HG03025 (cell line): ENCODE results near the gene PIEZO2.
"Not testable (repeated sequence)": the region's sequence is repeated elsewhere in the genome, so short reads cannot be mapped to it uniquely, and the experiment has no call there.

ENCODE experiments used
- ATAC-seq: cut with Tn5 transposase; IDR thresholded peaks from one replicate; pipeline ENCODE4 v1.9.1; 2021; ENCODE audit warnings: mild to moderate bottlenecking, moderate library complexity; ENCODE audit not compliant: unreplicated experiment, low FRiP score

Gene PIEZO2

DNA sequence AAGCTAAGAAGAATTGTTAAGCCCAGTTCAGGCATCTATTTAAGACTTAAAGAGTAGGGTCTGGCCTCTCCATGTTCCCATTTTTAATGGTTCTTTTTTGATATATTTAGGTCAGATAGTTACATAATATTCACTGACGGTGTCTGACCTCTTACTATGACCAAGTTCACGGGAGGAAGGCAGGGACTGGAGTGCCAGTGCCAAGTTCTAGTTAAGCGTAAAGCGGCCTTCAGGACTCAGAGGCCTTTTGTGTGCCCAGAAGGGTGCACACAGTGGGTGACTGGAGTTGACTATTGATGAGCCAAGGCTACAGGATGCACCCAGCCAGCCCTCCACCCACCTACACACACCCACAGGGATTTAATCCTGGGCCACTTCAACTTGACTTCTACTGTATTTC is 290.9 kb downstream of the PIEZO2 start:
- no peak for ATAC-seq

DNA sequence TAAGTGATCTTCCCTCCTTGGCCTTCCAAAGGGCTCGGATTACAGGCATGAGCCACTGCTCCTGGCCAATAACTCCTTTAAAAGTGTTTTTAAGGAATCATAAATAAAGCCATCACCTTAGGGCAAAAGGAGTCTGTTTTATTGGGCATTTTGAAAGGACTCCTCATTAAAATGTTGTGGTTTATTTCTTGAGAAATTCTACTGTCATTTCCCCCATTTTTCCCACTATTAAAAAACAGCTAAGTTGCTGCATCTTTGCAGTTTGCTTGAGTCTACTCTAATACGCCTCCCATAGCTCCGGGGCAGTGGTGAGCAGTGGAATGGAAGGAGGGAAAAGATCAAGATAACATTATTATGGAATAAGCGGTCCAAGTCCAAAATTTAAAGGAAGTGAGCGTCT is 293.2 kb downstream of the PIEZO2 start:
- no peak for ATAC-seq

DNA sequence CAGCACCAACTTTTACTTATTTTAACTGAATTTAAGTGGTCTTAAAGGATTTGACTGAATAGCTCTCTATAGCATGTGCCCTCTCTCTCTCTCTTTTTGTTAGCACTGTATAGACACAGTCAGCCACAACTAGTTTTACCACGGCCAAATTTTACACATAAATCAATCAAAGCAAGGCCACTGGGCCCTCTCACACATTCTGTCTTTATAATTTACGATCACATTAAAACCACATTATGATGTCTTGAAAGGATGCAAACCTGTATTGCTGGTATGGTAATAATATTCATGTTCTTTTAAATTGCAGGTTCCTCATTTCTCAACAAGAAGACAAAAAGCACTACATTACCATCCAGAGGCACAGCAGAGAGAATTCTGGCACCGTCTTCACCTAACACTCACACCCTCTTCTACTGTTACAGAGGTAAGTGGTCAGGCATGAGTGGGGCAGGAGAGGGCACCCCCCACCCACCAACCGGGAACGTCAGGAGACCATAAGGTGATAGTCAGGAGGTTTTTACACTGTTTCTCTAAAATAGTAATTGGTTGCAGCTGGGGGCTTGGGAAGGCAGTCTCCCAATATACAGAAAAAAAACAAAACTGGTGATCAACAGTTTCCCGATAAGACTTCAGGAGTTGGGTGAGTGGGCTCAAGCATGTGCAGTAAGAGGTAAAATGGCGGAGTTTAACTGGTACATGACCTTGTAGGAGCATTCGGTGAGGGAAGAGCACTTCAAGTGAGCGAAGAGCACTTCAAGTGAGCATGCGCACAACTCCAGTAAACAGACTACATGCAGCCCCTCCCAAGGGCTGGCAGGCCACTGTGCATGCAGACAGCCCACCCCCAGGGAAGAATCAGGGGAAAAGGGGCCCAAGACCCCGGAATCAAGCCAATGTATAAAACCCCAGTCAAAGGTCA is 296.7 kb downstream of the PIEZO2 start:
- ATAC-seq, result no peak

DNA sequence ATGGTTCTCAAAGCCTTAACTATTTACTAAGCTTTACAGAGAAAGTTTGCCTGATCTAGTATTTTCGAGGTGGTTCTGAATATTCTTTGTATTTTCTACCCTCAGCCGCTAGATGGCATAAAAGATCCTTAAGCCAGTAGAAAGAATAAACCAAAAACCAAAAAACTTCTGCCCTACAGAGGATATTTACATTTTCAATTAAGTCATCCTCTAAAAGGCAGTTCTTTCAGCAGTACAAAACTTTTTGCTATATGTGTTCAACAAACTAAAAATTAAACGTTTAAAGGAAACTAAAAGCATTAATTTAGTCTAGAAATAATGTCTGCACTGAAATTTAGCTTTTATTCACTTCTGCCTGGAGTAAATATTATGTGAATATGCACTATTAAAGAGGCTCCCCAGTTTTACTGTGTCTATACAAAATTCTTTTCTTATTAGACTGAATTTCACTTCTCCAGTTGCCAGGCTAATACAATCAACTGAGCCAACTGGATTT is 297.5 kb downstream of the PIEZO2 start:
- no peak for ATAC-seq

DNA sequence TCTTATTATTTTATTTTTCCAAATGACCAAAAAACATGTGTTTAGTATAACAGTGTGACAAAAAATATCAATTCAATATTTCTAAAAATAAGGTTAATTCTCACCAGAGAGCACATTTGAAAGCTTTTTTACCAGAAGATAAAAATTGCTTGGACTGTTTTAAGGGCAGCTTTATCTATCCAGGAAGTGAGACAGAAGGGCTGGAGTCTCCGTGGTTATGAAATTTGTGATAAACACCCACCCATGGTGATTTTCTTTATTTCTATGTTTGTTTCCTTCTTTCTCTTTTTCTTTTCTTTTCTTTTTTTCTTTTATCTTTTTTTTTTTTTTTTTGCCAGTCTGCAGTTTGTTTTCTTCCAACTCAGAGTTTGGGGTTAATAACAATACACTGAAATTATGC is 298.5 kb downstream of the PIEZO2 start:
- no peak for ATAC-seq

DNA sequence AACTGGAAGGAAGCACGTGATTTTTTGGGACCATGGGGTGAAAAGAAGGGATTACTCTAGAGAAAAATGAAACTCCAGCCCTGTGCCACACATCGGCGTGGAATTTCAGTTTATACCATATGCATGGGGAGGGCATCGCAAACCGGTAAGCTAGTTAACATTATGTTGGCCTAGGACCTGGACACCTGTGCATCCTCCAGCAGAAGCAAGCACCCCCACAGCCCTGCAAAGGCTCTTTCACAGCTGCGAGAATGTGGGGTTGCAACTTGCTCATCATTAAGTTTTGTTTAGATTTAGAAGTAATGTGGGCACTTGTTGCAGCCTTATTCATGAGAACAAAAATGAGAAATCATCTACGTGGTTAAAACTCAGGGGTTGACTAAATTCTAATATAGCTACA is 299.2 kb downstream of the PIEZO2 start:
- no peak for ATAC-seq

DNA sequence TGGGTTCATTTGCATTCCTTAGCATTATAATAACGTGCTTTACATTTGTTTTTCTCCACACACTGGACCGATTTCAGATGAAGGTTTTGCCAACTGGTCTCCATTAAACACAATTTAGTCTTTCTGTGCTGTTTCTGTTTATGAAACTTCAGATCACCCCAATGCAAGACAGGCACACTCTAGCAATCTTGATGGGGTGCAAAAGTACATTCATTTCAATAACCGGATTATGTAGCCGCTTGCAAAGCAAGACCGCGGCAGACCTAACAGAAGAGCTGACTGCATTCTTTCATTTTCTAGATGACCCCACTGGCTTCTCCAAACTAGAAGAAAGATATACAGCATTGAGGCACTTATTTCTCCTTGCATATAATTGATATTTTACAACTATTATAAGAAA is 301.5 kb downstream of the PIEZO2 start:
- no peak for ATAC-seq

DNA sequence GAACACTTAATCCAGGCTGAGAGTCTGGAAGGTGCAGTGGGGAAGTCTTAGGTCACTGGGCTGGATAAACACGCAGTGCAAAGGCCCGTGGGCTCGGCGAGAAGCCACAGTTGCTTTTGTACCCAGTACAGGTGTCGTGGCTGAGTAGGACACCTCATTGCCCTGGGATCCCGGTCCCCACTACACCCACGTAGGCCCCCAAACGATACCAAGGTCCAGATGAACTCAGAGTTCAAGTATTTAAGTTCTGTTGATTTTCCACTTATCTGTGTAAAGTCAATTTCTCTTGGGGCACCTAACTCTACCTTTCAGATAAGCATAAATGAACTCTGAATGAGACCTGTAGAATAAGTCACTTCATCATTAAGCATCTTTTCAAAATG is 302.0 kb downstream of the PIEZO2 start:
- no peak for ATAC-seq

DNA sequence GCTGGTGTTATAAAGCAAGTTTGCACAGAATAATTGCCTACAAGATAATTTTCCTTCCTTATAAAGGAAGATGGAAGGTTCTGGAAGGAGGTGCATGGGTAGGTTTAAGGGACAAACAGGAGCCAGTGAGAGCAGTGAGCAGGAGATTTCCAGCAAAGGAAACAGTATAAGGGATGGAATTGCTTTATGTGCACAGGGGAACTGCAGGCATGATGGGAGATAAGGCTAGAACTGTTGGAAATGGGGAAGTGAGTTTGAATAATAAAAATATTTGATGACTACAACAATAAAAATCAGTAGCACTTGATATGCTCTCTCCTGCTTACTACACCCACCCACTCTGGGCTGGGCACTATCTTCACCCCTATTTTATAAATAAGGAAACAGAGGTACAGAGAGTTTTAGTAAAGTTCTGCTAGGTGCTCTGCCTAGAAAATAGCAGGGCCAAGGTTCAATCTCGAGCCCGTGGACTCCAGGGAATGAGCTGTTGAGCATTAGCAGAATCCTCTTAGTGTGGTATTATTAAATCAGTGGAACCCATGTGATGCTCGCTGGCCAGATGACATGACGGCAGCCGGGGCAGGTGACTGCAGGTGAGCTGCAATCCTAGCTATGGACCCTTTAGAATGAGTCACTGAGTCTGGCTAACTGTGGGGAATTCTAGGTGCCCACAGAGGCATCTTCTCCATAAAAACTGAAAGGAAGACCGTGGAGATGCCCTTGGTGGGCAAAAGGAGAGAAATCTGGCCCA is 302.5 kb downstream of the PIEZO2 start:
- ATAC-seq, result no peak

DNA sequence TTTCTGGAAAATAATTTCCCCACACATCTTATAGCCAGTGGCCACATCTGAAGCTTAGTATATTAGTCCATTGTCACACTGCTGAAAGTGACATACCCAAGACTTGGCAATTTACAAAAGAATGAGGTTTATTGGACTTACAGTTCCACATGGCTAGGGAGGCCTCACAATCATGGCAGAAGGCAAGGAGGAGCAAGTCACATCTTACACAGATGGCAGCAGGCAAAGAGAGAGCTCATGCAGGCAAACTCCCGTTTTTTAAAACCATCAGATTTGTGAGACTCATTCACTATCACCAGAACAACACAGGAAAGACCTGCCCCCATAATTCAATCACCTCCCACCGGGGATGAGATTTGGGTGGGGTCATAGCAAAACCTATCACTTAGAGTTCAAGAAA is 303.3 kb downstream of the PIEZO2 start:
- ATAC-seq, result not testable (repeated sequence)

DNA sequence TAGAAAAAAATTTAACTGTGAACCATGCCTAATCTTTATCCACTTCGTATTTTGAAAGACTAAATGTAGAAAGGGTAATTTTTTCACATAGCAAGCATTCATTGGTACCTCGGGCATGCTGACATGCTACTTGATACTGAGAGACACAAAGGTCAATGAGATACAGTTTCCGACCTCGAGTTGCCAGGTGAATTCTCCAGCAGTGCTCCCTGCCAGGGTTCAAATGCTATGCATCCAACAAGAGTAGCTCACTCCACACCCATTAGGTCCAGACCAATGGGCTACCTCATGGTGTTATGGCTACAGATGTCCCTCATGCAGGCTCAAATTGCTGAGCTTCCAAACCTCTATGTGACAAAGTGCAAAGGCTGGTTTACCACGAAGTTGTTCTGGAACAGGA is 305.8 kb downstream of the PIEZO2 start:
- ATAC-seq, result no peak

DNA sequence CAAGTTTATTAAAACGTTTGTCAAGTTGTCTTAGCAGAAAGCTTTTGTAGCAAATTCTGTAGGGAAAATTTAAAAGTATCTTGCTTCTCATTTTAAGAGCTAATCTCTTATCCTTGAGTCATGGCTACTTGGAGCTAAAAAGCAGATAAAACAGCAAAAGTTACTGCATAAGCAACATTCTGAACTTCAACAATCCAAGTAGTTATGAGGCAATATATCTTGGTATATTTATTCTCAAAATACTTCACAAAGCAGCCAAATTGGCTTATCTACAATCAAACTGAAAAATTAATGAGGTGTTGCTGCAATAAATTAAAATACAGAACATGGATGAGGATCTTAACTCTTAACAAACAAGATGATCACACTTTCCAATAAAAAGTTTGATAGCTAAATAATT is 306.5 kb downstream of the PIEZO2 start:
- no peak for ATAC-seq

DNA sequence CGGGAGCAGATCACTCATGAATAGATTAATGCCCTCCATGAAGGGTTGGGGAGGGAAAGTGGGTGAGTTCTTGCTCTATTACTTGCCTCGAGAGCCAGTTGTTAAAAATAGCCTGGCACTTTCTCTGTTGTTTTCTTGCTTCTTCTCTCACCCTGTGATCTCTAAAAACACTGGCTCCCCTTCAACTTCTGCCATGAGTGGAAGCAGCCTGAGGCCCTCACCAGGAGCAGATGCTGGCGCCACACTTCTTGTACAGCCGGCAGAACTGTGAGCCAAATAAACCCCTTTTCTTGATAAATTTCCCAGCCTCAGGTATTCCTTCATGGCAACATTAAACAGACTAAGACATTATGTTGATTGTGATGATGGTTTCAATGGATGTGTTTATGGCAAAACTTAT is 307.0 kb downstream of the PIEZO2 start:
- ATAC-seq, result no peak

DNA sequence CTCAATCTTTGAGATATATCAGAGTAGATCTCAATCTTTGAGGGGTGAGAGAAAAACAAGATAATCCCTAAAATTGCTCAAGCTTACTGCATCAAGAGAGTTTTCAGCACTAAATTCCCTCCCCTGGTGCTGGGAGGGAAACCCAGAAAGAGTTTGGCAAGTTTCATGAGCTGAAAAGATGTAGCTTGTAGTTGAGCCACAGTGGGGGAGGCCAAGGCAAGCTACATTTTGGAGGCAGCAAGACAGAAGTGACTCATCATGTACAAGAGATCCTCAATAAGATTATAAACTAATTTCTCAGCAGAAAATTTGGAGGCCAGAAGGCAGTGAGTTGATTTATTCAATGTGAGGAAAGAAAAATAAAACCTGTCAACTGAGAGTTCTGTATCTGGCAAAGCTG is 308.2 kb downstream of the PIEZO2 start:
- no peak for ATAC-seq

DNA sequence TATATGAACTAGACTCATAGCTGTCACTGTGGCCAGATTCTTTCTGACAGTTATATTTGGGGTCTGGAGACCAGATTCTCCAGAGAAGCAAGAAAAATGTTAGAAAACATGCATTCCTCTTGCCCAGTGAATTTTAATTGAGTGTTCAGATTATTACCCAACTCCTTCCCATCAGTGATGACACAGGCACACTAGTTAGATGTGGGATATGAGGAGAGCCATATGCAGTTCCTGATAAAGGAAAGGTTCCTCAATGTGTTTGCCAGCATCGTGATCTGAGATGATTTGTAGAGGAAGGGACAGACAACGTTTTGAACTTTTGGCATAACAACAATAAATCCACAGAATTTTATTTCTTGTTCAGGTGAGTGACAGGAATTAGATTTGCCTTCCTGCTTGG is 308.6 kb downstream of the PIEZO2 start:
- ATAC-seq, result no peak

DNA sequence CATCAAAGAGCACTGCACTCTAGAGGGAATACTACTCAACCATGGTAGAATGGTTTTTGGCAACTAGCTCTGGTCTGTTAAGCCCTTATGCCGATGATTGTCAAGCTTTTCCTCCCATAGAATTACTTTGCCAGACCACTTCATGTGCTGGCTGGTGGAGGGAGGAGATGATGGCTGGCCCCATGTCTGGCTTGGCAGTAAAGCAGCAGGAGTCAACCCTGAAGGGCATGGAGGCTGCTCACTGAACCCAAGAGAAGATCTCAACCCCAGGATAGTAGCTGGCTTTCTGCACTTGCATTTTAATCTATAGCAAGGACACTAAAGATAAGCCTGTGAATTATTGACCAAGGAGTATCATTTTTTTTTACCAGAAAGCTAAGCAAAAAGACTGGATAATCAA is 309.9 kb downstream of the PIEZO2 start:
- no peak for ATAC-seq

DNA sequence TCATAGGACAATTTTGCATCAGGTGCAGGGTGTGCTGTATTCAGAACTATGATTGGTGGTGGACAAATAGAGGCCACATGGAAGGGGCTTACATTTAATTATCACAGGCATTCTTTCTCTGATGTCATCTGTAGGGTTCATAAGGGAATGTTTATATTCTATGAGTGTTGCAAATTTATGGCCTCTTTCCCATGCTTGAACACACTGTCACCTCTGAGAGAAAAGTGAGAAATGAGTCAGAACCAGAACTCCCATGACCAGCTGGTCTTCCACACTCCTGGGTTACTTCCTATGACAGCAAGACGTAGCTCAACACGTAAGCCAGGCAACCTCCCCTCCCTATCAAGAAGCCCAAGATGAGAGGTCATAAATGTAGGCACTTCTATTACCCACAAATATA is 310.8 kb downstream of the PIEZO2 start:
- no peak for ATAC-seq

DNA sequence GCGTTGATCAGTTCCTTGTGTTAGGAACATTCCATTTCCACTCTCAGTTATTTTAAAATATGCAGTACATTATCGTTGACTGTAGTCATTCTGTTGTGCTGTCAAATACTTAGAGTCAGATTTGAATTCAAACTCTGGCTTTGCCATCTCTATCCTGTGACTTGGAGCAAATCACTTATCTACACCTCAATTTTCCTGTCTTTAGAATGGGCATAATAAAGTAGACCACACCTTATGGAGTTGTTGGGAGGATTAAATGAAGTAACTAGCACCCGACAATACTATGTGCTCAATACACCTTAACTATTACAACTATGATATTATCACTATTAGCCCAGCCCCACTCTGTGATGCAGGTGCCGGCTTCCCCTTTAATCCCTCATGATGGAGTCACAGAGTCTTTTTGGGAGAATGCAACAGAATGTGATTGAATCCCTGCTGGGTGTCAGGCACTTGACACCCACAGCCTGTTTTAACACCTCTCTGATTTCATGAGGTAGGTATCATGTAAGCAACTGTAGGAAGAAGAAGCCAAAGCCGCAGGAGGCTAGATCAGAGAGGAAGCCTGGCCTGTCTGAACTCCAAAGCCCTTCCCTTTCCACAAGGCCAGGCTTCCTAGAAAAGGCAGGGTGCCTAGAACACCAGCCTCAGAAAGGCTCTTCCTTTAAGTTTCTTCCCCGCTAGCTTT is 315.1 kb downstream of the PIEZO2 start:
- no peak for ATAC-seq

DNA sequence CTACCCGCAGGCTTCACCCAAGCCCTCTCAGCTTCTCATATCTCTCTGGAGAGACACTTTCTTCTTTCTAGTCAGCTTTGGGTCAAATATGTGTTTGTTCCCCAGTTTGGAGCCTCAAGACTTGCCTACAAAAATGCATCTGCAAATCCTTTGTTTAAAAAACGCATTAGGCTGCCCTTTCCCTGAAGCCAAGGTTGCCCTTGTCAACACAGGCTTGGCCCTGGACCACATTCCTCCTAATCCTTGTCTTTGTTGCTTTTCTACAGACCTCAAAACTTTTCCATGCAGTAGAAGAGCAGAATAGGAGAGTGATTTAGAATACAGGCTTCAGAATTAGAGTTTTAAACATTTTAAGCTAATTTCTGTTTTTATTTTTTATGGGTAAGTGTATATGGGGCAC is 315.7 kb downstream of the PIEZO2 start:
- no peak for ATAC-seq

DNA sequence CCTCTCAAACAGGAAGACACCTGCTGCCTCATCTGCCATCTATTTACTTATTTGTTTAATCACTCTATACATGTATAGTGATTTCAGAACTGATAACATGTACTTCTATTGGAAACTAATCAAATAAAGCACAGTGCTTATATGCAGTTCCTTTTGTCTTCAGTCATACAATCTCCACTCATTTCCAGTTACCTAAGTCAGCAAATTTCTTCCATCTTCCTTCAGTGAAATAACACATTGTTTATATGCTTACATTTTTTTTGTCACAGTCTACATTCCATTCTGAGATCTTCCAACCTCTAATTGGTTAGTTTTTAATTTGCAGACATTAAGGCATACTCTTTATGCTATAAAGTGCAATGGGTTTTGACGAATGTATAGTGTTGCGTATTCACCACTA is 323.0 kb downstream of the PIEZO2 start:
- no peak for ATAC-seq

DNA sequence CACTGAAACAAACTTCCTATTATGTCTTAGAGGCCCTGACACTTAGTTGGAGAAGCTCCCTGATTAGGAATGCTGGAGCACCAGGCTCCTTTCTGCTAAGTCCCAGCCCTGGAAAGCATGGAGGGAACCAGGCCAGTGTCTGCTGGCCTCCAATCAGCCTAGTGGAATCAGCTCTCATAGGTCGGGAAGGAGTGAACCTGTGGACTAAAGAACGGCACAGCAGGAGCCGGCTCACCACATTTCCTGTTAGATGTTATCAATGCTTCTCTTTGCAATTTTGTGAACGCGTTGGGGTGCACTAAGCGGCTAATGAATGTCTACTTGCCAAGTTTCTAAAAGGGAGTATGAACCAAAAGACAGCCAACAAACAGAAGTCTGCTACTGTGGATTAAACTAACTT is 326.9 kb downstream of the PIEZO2 start:
- no peak for ATAC-seq
